ENCODE results near the gene TPCN2.

Gene TPCN2

GRCh38 chr11:69104856-69105395 lies 56.2 kb downstream of the TPCN2 start:
- H3K27ac ChIP-seq, result no peak overlapping the region
- DNase-seq (ENCODE audit: low read depth, low spot score), result no peak

- H3K27ac ChIP-seq, result no peak overlapping the region
- DNase-seq (ENCODE audit: low read depth, low spot score), result no peak
Observed at GRCh38 chr11:69105461-69106030, 56.8 kb downstream of the TPCN2 start.

GRCh38 chr11:69106031-69106811 lies 57.5 kb downstream of the TPCN2 start:
- no peak overlapping the region for H3K27ac ChIP-seq
- DNase-seq (ENCODE audit: low read depth, low spot score), result no peak

GRCh38 chr11:69107413-69107812 lies 58.7 kb downstream of the TPCN2 start:
- no peak overlapping the region for H3K27ac ChIP-seq
- no peak for DNase-seq (ENCODE audit: low read depth, low spot score)

- H3K27ac ChIP-seq, result no peak overlapping the region
- DNase-seq (ENCODE audit: low read depth, low spot score), result no peak
Observed at GRCh38 chr11:69108030-69108429, 59.3 kb downstream of the TPCN2 start.

GRCh38 chr11:69108559-69108958 lies 59.8 kb downstream of the TPCN2 start:
- H3K27ac ChIP-seq, result no peak overlapping the region
- no peak for DNase-seq (ENCODE audit: low read depth, low spot score)

- DNase-seq (ENCODE audit: low read depth, low spot score), result no peak
- H3K27ac ChIP-seq, result no peak overlapping the region
Observed at GRCh38 chr11:69109101-69109500, 60.4 kb downstream of the TPCN2 start.

GRCh38 chr11:69110451-69110850 lies 61.7 kb downstream of the TPCN2 start:
- no peak overlapping the region for H3K27ac ChIP-seq
- DNase-seq (ENCODE audit: low read depth, low spot score), result no peak

- H3K27ac ChIP-seq, result no peak overlapping the region
- DNase-seq (ENCODE audit: low read depth, low spot score), result no peak
Observed at GRCh38 chr11:69111624-69112542, 63.2 kb downstream of the TPCN2 start.

- no peak for DNase-seq (ENCODE audit: low read depth, low spot score)
- no peak overlapping the region for H3K27ac ChIP-seq
Observed at GRCh38 chr11:69113226-69113625, 64.5 kb downstream of the TPCN2 start.

GRCh38 chr11:69113646-69114340 lies 65.1 kb downstream of the TPCN2 start:
- no peak overlapping the region for H3K27ac ChIP-seq
- no peak for DNase-seq (ENCODE audit: low read depth, low spot score)

GRCh38 chr11:69114362-69114761 lies 65.6 kb downstream of the TPCN2 start:
- DNase-seq (ENCODE audit: low read depth, low spot score), result no peak
- H3K27ac ChIP-seq, result no peak overlapping the region

GRCh38 chr11:69114811-69115523 lies 66.2 kb downstream of the TPCN2 start:
- H3K27ac ChIP-seq, result no peak overlapping the region
- no peak for DNase-seq (ENCODE audit: low read depth, low spot score)

- DNase-seq (ENCODE audit: low read depth, low spot score), result no peak
- H3K27ac ChIP-seq, result no peak overlapping the region
Observed at GRCh38 chr11:69115586-69116560, 67.1 kb downstream of the TPCN2 start.

GRCh38 chr11:69116671-69117070 lies 67.9 kb downstream of the TPCN2 start:
- no peak overlapping the region for H3K27ac ChIP-seq
- DNase-seq (ENCODE audit: low read depth, low spot score), result no peak

GRCh38 chr11:69119190-69119589 lies 70.5 kb downstream of the TPCN2 start:
- H3K27ac ChIP-seq, result no peak overlapping the region
- DNase-seq (ENCODE audit: low read depth, low spot score), result no peak

GRCh38 chr11:69120096-69120875 lies 71.6 kb downstream of the TPCN2 start:
- DNase-seq (ENCODE audit: low read depth, low spot score), result no peak

GRCh38 chr11:69121021-69121420 lies 72.3 kb downstream of the TPCN2 start:
- no peak overlapping the region for H3K27ac ChIP-seq
- no peak for DNase-seq (ENCODE audit: low read depth, low spot score)

More at GRCh38 chr11:69120096-69120875, 71.6 kb downstream of the TPCN2 start:
- no peak overlapping the region for H3K27ac ChIP-seq

Data from epithelial cell of prostate (primary cell).